A549 treated with AZD9567 at 1 μM for 4 hours (cell line): ENCODE results near the gene IVL. TPM values are rescaled to one million over a fixed set of nuclear protein-coding genes. Genes with fewer than 3 reads are reported as not detected.

Source experiments
- total RNA-seq: library from RNA; stranded (reverse); fragments of 200-300 nt; extraction: Qiagen RNA extraction; gene quantifications from 5 replicates; pipeline ENCODE4 v1.2.3, GENCODE V29; 2022; ENCODE audit not compliant: insufficient read depth

The IVL gene, protein sequence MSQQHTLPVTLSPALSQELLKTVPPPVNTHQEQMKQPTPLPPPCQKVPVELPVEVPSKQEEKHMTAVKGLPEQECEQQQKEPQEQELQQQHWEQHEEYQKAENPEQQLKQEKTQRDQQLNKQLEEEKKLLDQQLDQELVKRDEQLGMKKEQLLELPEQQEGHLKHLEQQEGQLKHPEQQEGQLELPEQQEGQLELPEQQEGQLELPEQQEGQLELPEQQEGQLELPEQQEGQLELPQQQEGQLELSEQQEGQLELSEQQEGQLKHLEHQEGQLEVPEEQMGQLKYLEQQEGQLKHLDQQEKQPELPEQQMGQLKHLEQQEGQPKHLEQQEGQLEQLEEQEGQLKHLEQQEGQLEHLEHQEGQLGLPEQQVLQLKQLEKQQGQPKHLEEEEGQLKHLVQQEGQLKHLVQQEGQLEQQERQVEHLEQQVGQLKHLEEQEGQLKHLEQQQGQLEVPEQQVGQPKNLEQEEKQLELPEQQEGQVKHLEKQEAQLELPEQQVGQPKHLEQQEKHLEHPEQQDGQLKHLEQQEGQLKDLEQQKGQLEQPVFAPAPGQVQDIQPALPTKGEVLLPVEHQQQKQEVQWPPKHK
- total RNA-seq = 0.05 to 0.09 TPM (median 0.08 TPM) in 4 of 5 replicates, not detected in the other

GRCh38 chr1:152907686-152908601 lies at the start of gene IVL:
Gene IVL, plus strand, starts transcription at chr1:152908546. Its CDS starts 1,252 bp downstream, at chr1:152909798.

GRCh38 chr1:152859696-152860095 lies 48.6 kb upstream of the IVL start, which contains the start of gene LCE7A:
Gene LCE7A, plus strand, starts transcription at chr1:152859996. Its CDS starts 702 bp downstream, at chr1:152860698.

GRCh38 chr1:152878042-152878441 lies 30.3 kb upstream of the IVL start, which contains the start of gene SMCP:
Gene SMCP, plus strand, starts transcription at chr1:152878322. Its CDS starts 6,101 bp downstream, at chr1:152884423.

DNA sequence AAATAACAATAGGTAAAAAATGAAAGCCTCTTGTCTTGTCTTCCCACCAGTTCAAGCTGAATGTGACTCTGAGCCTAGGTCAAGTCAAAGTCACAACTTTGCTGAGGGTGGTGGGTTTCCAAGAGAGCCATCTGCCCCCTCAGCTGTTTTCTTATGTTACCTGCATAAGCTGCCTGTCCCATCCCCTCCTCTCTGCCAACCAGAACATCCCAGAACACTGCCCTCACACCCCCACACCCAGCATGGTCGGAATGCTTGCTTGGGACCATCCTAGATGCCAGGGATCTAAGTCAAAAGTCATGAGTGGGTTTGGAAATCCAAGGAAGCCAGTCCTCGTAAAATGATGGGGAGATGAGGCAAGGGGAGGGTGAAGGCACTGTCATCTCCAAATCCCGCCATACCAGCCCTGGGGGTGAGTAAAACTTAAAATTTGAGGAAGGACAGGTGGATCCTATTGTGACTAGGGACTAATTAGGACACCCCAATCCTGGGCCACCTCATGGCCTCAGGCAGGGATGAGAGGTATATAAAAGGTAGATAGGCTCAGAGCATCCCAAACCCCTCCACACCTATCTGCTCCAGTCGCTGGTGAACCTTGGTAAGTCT lies 38.4 kb downstream of the IVL start, which contains the start of gene SPRR5:
TSS of gene SPRR5 (plus strand) at position 556 of the 606 bp plus-strand sequence. CDS start 1,349 bp downstream, outside the sequence.

Other genes starting within 250 kb of the IVL start
- not detected in 5 replicates for gene LCE2D, start 245.2 kb upstream of the IVL start, total RNA-seq
- gene LCE2C, start 233.3 kb upstream of the IVL start, total RNA-seq = not detected in 5 replicates
- not detected in 5 replicates for gene LCE2B, start 222.4 kb upstream of the IVL start, total RNA-seq
- gene LCE2A, start 210.2 kb upstream of the IVL start, total RNA-seq = not detected in 5 replicates
- gene LCE4A, start 200.4 kb upstream of the IVL start, total RNA-seq = not detected in 5 replicates
- gene KPRP, start 150.5 kb upstream of the IVL start, total RNA-seq = not detected in 5 replicates
- not detected in 5 replicates for gene LCE1F, start 133.4 kb upstream of the IVL start, total RNA-seq
- 0.07 TPM in 1 of 5 replicates, not detected in the others for gene LCE1E, start 122.3 kb upstream of the IVL start, total RNA-seq
- not detected in 5 replicates for gene LCE1D, start 111.8 kb upstream of the IVL start, total RNA-seq
- gene LCE1C, start 101.9 kb upstream of the IVL start, total RNA-seq = not detected in 5 replicates
- gene LCE1B, start 96.6 kb upstream of the IVL start, total RNA-seq = 0.09 TPM in 1 of 5 replicates, not detected in the others
- not detected in 5 replicates for gene LCE1A, start 81.1 kb upstream of the IVL start, total RNA-seq
- gene LCE6A, start 65.7 kb upstream of the IVL start, total RNA-seq = not detected in 5 replicates
- gene LCE7A, start 48.5 kb upstream of the IVL start, total RNA-seq = not detected in 5 replicates
- gene SMCP, start 30.2 kb upstream of the IVL start, total RNA-seq = not detected in 5 replicates
- gene SPRR5, start 38.7 kb downstream of the IVL start, total RNA-seq = not detected in 5 replicates
- gene SPRR4, start 62.1 kb downstream of the IVL start, total RNA-seq = not detected in 5 replicates
- gene SPRR1A, start 75.5 kb downstream of the IVL start, total RNA-seq = not detected in 5 replicates
- not detected in 5 replicates for gene SPRR3, start 93.2 kb downstream of the IVL start, total RNA-seq
- not detected in 5 replicates for gene SPRR1B, start 122.7 kb downstream of the IVL start, total RNA-seq
- gene SPRR2D, start 132.6 kb downstream of the IVL start, total RNA-seq = not detected in 5 replicates
- gene SPRR2A, start 149.0 kb downstream of the IVL start, total RNA-seq = not detected in 5 replicates
- gene SPRR2B, start 163.1 kb downstream of the IVL start, total RNA-seq = not detected in 5 replicates
- not detected in 5 replicates for gene SPRR2E, start 186.0 kb downstream of the IVL start, total RNA-seq
- not detected in 5 replicates for gene SPRR2F, start 205.0 kb downstream of the IVL start, total RNA-seq
- not detected in 5 replicates for gene SPRR2G, start 242.3 kb downstream of the IVL start, total RNA-seq